ENCODE data around the gene CLIP2.

DNA sequence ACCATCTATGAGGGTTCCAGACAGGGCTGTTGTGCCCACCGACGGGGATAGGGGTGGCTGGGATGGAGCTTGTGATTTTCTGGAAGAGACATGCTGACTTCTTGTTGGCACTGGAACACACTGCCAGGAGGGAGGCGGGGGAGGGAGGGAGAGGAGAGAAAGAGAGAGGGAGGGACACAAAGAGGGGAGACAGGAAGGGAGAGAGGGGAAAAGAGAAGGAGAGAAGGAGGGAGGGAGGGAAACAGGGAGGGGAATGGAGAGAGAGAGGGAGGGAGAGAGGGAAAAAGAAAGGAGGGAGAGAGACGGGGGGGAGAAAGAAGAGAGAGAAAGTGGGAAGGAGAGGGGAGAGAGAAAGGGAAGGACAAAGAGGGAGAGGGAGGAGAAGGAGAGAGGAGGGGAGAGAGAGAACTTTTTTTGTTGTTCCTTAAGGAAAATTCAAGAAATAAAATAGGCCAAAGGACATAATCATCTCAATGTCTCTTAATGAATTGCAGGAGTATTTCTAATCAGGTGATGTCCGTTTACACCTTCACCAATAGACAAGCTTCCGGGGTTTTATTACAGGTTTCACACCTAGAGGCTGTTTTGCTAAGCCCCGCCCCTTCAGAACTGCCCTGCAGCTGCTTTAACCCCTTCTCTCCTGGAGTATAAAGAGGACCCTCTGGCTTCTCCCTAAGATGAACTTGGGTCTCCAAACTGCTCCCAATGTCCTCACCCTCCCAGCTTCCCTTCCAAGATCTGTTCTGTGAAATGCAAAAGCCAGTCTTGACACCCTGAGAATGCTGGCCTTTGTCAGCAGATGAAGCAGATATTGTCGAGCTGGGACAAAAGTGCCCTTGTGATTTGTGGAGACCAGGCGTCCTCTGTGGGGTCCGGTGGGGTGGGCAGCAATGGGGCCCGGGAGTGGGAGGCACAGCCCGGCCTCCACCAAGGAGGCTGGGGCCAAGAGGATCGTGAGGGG lies 82.5 kb downstream of the CLIP2 start:
- TF ChIP-seq POLR2AphosphoS5 (IDR thresholded peaks at IDR 0.05; ENCODE audit: low read depth, low read length) (no peak), TAF1 (IDR thresholded peaks at IDR 0.05; ENCODE audit: borderline replicate concordance, insufficient read depth, low read length) (no peak), SIN3A (IDR thresholded peaks at IDR 0.05; ENCODE audit: borderline replicate concordance, insufficient read depth, low read length) (no peak)
- TF ChIP-seq, protein P1, sequence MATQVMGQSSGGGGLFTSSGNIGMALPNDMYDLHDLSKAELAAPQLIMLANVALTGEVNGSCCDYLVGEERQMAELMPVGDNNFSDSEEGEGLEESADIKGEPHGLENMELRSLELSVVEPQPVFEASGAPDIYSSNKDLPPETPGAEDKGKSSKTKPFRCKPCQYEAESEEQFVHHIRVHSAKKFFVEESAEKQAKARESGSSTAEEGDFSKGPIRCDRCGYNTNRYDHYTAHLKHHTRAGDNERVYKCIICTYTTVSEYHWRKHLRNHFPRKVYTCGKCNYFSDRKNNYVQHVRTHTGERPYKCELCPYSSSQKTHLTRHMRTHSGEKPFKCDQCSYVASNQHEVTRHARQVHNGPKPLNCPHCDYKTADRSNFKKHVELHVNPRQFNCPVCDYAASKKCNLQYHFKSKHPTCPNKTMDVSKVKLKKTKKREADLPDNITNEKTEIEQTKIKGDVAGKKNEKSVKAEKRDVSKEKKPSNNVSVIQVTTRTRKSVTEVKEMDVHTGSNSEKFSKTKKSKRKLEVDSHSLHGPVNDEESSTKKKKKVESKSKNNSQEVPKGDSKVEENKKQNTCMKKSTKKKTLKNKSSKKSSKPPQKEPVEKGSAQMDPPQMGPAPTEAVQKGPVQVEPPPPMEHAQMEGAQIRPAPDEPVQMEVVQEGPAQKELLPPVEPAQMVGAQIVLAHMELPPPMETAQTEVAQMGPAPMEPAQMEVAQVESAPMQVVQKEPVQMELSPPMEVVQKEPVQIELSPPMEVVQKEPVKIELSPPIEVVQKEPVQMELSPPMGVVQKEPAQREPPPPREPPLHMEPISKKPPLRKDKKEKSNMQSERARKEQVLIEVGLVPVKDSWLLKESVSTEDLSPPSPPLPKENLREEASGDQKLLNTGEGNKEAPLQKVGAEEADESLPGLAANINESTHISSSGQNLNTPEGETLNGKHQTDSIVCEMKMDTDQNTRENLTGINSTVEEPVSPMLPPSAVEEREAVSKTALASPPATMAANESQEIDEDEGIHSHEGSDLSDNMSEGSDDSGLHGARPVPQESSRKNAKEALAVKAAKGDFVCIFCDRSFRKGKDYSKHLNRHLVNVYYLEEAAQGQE (IDR thresholded peaks at IDR 0.05; ENCODE audit: insufficient read depth in 1 of 2, low read depth in 2 of 2, low read length in 2 of 2), result no peak
